Transverse colon (tissue), 4 donors: ENCODE results near the gene SDF2.
A peak's percentile ranks its signal among the peaks of the same experiment; 100 is the strongest.

ENCODE experiments used
- POLR2A ChIP-seq: fragments of 450-650 bp; IDR thresholded peaks from one replicate; pipeline ENCODE4 v1.6.1; 2016; ENCODE audit warnings: antibody characterized with exemption, mild to moderate bottlenecking, moderate library complexity
- POLR2AphosphoS5 ChIP-seq, 3 donors: sonication (generic); formaldehyde crosslinking; IDR thresholded peaks; one replicate each; pipeline ENCODE4 v1.6.1; 2016; ENCODE audit warnings: antibody characterized with exemption in 3 of 3
- TF ChIP-seq, protein P1 (sequence below), 5 experiments: fragments of 200-600 bp in 3 of 5; fragments of 450-650 bp in 2 of 5; sonication (generic) in 3 of 5; IDR thresholded peaks; 1 replicate in 2 of 5; 2 replicates in 3 of 5; pipeline ENCODE4 v1.5.1; 2016 to 2017; ENCODE audit warnings: antibody characterized with exemption in 5 of 5, inconsistent platforms in 3 of 5, mild to moderate bottlenecking in 2 of 5, moderate library complexity in 1 of 5

GRCh38 chr17:28612936-28613872 lies 48.5 kb downstream of the SDF2 start:
- TF ChIP-seq, protein P1, sequence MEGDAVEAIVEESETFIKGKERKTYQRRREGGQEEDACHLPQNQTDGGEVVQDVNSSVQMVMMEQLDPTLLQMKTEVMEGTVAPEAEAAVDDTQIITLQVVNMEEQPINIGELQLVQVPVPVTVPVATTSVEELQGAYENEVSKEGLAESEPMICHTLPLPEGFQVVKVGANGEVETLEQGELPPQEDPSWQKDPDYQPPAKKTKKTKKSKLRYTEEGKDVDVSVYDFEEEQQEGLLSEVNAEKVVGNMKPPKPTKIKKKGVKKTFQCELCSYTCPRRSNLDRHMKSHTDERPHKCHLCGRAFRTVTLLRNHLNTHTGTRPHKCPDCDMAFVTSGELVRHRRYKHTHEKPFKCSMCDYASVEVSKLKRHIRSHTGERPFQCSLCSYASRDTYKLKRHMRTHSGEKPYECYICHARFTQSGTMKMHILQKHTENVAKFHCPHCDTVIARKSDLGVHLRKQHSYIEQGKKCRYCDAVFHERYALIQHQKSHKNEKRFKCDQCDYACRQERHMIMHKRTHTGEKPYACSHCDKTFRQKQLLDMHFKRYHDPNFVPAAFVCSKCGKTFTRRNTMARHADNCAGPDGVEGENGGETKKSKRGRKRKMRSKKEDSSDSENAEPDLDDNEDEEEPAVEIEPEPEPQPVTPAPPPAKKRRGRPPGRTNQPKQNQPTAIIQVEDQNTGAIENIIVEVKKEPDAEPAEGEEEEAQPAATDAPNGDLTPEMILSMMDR (IDR thresholded peaks at IDR 0.05) = peak; percentile 52 to 61 (median 56)
- TF ChIP-seq POLR2AphosphoS5 (IDR thresholded peaks at IDR 0.05) (no peak), POLR2A (no peak)
